ENCODE measurements around the gene CDC25B.
"Not testable (repeated sequence)": the region's sequence is repeated elsewhere in the genome, so short reads cannot be mapped to it uniquely, and the experiment has no call there.

CDC25B gene

DNA sequence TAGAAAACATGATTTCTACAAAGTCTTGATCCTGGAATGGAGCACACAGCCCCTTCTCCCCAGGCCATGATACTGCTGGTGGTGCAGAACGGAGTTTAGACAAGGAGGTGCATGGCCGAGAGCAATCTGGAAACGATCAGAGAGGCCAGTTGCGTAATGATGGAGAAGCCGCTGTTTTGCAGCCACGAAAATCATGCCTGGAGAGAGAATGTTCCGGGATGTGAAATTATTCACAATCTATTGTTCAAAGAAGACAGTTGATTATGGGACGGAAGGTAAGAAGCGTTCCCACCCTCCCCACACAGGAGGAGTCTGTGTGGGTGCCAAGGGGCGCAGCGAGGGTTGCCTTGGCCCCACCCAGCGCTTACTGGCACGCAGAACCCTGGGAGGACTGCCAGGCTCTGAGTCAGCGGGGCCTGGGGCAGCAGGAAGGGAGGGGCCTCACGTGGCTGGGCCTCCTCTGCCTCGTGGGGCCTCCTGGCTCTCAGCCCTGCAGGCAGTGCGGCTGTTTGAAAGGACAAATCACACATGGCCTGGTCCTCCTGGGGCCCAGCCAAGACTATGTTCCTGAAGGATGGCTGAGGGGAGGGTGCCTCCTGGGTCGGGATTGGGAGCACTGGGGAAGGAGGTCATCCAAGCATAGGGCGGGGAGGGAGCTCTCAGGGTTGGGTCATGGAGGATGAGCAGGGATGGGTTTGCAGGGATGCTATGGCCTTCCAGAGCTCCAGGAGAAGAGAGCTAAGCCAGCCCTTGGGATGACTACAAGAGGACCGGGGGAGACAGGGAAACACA lies 15.6 kb downstream of the CDC25B start:
- DNase-seq = peak; percentile 97

DNA sequence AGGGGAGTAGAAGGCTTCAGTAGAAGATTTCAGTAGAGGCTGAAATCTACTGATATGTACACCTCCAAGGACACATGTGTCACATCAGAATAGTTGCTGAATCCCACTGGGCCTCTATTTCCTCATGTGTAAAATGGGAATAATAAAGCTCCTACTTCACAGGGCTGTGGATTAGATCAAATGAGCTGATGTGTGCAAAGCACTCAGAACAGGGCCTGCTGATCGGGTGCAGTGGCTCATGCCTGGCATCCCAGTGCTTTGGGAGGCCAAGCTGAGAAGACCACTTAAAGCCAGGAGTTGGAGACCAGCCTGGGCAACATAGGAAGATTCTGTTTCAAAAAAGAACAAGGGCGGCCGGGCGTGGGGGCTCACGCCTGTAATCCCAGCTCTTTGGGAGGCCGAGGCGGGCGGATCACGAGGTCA lies 16.2 kb downstream of the CDC25B start:
- DNase-seq = no peak

DNA sequence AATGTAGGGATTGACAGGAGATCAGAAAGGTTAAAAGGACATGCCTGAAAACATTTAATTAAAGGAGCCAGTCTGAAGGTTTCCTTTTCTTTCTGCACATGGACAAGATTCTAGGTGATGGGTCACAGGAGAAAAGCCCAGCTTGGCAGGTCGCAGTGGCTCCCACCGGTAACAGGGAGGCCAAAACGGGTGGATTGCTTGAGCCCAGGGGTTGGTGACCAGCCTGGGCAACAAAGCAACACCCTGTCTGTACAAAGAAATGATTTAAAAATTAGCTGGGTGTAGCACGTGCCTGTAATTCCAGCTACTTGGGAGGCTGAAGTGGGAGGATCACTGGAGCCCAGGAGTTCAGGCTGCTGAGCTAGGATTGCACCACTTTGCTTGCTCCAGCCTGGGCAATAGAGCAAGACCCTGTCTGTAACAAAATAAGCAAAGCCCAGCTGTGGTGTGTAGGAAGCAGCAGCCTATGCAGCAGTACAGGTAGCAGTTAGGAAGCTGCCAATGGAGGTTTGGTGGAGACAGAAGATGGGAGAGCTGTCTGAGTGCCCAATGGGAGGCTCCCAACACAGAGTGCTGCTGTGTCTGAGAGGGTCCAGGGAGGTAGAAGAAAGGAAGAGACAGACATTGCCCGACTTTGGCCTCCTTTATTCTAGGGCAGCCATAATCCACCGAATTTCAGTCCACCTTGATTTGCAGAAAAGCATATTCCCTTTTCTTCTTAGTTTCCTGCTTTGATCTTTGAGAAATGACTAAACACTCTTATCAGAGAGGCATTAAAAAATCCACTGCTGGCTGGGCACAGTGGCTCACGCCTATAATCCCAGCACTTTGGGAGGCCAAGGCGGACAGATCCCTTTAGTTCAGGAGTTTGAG lies 17.1 kb downstream of the CDC25B start:
- DNase-seq = no peak

DNA sequence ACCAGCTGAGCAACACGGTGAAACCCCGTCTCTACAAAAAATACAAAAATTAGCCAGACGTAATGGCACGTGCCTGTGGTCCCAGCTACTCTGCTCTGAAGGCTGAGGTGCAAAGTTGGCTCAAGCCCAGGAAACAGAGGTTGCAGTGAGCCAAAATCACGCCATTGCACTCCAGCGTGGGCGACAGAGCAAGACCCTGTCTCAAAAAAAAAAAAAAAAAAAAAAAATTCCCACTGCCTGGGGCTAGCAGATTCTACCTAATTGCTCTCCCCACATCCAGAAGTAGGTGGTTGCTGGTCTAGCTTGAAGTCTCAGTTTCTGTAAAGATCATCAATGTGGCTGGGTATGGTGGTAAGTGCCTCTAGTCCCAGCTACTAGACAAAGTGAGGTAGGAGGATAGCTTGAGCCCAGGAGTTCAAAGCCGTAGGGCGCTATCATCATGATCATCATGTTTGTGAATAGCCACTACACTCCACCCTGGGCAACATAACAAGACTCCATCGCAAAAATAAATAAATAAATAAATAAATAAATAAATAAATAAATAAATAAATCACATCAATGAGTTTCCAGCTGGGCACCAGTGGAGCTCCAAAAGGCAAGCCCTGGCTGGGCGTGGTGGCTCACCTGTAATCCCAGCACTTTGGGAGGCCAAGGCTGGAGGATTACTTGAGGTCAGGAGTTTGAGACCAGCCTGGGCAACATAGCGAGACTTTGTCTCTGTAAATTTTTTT lies 17.9 kb downstream of the CDC25B start:
- DNase-seq = no peak

DNA sequence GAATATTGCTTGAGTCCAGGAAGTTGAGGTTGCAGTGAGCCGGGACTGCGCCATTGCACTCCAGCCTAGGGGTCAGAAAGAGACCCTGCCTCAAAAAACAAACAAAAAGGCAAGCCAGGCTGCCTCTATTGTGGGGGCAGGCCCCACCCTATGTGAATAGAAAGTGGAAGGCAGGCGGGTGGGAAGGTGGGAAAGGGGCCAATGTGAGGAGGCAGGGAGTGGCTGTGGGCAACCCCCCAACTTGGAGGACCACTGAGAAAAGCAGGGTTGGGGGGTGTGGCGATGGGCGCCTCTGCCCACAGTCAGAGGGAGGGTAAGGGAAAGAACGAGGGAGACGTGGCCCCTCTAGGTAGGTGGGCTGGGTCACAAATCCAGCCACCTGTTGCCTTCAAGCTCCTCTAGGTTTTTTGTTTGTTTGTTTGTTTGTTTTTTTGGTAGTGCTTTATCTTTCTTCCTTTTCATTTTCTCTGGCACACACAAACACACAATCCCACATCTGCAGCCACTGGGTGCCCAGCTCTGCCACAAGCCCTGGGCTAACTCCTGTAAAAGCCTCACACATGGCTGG lies 18.9 kb downstream of the CDC25B start:
- no peak for DNase-seq

DNA sequence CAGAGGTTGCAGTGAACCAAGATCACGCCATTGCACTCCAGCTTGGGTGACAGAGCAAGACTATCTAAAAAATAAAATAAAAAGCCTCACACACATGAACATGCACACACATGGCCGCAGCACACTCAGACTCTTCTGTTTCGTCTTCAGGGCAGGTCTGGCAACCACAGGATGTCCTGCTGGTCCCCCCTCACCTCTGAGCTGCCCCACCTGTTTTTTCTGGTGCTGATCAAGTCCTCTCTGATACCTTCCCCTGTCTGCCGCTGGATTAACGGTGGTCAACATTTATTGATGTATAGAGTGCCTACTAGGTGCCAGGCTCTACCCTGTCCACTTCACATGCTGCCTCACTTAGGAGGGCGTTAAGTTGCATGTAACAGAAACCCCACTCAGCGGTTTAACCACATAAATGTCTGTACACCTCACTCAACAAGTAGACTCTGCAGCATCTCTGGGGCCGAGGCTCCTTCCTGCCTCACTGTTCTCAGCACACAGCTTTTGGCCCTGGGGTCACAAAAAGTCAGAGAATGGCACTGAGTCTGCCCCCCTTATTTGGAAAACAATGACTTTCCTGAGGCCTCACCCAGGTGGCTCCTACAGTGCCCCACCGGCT lies 19.7 kb downstream of the CDC25B start:
- DNase-seq = peak; percentile 41

DNA sequence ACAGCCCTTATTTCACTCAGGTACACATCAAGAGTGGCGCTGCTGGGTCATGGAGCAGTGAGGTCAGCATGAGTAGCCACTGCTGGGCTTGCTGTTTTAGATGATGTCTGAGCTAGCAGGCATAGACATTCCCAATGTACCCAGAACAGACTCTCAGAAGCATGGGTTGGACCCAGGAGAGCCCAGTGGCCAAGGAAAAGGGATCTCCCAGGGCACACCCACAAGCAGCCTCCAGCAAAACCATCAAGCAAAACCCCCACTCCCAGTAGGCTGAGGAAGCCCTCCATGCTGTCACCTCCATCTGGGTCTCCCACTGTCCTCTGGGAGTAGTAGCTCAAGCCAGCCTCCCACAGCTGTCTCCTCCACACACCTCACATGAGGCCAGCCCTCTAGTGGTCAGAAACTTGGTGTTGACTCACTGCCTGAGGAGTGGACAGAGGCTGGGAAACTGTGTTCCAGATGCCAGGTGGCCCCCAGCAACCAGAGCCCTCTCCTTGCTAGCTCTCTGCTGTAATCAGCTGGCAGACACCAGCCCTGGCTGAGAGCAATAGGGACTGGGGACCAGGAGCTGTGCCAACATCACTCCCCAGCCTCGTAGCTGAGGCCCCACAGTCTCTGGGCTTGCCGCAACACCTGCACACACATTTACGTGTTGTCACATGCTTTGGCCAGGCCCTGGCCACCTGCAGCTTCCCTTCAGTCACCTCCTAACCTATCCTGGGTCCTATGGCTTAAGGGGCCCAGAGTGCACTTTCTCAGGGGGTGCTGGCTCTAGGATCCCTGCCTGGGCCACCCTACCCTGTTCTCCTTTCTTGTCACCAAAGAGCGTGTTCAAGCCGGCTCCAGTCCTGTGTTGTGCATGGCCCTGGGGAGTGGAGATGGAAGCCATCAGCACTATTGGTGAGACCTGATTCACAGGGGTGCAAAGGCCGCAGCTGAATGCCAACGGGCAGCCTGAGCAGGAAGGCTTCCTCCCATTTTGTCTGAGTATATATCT lies 22.3 kb downstream of the CDC25B start:
- no peak for DNase-seq

DNA sequence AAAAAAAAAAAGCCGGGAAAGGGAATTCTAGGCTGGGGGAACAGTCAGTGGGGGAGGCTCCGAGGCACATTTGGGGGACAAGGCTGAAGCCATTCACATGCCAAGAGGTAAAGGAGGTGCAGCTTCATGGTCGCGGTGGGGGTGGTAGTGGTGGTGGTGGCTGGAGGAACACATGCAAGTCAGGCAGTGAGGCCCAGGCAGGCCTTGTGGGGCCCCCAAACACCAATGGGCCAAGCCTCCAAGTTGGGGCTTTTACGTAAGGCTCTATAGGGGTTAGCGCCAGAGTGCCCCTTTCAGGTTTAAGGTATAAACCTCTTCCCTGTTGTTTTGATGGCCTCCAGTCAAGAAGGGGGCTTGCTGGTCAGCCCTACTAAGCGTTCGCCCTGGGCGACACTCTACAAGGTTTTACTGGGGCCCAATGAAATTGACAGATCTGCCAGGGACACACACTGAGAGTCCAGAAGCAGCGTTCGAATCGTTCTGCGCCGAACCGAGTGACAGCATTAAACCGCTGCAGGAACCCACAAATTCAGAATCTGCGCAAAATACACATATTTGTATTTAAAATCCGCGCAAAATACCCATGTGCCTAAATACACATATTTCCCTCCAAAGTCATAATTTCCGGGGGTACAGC lies 23.4 kb downstream of the CDC25B start:
- no peak for DNase-seq

DNA sequence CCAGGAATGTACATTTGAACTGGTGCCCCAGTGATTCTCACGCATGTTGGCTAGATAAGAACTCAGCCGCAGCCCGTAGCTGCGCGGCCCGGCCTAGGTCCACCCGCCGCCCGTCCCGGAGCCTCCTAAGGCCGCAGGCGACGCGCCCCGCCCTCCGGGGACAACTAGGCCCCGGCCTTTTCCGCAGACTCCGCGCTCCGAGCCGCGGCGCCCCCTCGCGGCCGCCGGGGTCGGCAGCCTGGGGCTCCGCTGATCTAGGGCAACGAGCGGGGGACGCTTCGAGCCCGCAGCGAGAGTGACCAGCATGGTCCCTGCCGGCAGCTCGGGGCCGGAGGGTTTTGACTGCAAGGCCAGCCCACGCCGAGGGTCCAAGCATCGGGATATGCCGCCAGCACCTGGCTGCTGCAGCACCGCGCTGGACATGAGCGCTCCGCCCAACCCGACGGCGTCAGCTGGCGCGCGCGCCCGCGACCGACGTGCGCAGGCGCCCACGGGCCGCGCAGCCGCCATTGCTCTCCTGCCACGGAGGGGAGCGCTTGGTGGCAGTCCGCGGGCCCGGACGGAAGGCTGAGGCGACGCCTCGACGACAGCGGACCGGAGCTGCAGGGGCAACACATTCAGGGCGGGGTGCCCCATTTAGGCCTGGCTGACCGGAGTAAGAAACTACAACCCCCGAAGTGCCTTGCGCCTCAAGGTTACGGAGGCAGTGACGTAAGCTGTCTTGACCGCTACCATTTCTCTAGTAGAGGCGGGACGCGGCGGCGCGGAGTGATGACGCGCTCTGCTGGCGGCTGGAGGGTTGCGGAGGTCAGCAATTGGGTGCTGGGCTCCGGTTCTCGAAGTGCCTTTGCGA lies 24.2 kb downstream of the CDC25B start, which contains the start of gene AP5S1:
TSS of gene AP5S1 (plus strand) at position 500 of the 853 bp plus-strand sequence. CDS start 1,571 bp downstream, outside the sequence.
- DNase-seq = peak; percentile 82

DNA sequence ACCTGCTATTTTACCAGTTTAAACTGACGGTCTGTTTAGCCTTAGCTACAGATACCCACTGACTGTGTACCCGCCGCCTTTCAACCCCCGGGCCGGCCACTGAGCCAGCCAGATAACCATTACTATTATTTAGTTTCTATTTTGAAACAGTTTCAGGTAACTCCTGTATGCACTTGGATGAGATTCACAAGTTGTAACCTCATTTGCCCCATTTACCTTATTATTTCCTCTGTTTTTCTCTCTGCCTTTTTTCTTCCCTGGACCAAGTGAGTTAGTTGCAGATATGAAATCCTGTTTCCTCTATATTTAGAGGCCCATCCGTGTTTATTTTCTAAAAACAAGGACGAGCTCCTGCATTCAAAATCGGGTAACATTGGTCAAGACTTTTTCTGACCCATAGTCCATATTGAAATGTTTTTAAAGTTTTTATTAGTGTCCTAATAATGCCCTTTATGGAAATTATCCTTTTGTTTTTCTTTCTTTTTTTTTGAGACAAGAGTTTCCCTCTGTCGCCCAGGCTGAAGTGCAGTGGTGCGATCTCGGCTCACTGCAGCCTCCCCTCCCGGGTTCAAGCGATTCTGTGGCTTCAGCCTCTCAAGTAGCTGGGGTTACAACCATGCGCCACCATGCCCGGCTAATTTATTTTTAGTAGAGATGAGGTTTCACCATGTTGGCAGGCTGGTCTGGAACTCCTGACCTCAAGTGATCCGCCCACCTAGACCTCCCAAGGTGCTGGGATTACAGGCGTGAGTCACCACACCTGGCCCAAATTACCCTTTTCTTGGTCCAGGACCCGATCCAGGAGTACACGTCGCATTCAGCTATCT lies 25.0 kb downstream of the CDC25B start:
- no peak for DNase-seq

DNA sequence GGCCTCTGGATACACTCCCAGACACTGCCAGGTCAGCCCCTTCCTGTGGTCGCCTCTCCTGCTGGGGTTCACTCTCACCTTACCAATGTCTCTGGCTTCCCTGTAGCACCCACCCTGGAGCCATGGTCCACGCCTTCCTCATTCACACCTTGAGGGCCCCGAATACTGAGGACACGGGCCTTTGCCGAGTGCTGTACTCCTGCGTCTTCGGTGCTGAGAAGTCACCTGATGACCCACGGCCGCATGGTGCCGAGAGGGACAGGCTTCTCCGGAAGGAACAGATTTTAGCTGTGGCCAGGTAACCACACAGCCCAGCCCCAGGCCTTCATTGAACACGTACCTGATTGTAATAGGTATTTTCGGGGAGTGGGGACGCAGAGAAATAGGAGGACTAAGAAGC lies 25.9 kb downstream of the CDC25B start:
- DNase-seq = no peak

DNA sequence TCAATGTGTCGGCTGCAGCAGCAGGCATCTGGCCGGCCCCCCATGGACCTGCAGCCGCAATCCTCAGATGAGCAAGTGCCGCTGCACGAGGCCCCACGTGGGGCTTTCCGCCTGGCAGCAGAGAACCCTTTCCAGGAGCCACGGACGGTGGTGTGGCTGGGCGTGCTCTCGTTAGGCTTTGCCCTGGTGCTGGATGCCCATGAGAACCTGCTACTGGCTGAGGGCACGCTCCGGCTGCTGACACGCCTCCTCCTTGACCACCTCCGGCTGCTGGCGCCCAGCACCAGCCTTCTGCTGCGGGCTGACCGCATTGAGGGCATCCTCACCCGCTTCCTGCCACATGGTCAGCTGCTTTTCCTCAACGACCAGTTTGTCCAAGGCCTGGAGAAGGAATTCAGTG lies 27.8 kb downstream of the CDC25B start:
- no peak for DNase-seq

DNA sequence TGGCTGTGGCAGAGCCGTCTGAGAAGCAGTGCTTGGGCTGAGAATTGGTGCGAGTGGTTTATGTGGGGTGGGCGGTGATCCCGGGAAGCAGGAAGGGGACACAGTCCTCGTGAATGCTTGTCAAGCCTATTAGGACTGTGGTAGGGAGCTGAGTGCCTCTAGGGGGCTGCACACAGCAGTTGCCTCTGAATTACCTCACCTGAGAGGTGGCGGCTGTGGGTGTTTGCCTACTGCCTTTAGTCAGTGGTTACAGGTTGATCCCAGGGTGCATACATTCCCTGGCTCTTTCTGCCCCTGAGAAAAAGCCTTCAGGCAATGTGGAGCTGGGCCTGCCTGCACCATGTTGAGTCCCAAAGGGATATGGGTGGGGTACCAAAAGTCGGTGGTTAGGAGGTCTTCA lies 29.4 kb downstream of the CDC25B start:
- no peak for DNase-seq

DNA sequence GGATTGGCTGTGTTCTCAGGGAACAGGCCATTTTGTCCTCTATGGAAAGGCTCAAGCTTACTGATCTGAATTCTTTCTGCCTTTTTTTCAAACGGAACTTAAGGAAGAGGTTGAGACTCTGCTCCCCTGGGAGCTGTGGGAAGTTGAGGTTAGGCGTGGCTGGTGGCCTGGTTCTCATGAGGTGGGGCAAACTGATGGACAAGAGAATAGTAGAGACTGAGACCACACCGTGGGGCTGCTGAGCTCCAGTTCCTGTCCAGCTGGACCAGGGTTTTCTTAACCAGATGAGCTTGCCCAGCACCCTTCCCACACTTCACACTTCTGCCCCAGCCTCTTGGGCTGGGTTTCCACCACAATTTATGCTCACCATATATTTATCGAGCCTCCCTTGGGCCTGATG lies 30.3 kb downstream of the CDC25B start:
- no peak for DNase-seq

DNA sequence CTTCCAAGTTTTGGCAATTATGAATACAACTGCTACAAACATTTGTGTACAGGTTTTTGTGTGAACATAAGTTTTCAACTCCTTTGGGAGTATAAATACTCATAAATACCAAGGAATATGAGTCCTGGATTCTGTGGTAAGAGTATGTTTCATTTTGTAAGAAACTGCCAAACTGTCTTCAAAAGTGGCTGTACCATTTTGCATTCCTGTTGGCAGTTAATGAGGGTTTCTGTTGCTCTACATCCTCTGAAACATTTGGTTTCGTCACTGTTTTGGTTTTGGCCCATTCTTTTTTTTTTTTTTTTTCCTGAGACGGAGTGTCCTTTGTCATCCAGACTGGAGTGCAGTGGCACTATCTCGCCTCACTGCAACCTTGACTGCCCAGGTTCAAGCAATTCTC lies 32.7 kb downstream of the CDC25B start:
- no peak for DNase-seq

DNA sequence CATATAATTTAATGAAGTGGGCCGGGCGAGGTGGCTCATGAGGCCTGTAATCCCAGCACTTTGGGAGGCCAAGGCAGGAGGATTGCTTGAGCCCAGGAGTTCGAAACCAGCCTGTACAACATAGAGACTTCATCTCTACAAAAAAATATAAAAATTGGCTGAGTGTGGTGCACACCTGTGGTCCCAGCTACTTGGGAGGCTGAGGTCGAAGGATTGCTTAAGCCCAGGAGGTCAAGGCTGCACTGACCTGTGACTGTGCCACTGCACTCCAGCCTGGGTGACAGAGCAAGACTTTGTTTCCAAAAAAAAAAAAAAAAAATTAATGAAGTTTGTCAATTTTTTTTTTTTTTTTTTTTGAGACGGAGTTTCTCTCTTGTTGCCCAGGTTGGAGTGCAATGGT lies 33.8 kb downstream of the CDC25B start:
- not testable (repeated sequence) for DNase-seq

DNA sequence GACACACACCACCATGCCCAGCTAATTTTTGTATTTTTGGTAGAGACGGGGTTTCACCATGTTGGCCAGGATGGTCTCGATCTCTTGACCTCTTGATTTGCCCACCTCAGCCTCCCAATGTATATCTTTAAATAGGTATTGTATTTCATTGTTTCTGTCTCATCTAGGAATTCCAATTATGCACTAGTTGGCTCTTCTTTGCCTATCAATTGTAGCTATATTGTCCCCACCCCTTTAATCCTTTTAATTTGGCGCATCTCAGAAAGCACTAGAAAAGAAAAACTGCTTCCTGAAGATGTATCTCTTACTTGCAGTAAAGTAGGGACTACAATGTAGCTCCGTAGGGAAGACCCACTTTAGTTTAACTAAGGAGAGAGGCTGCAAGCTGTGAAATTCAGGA lies 40.0 kb downstream of the CDC25B start:
- DNase-seq = no peak

DNA sequence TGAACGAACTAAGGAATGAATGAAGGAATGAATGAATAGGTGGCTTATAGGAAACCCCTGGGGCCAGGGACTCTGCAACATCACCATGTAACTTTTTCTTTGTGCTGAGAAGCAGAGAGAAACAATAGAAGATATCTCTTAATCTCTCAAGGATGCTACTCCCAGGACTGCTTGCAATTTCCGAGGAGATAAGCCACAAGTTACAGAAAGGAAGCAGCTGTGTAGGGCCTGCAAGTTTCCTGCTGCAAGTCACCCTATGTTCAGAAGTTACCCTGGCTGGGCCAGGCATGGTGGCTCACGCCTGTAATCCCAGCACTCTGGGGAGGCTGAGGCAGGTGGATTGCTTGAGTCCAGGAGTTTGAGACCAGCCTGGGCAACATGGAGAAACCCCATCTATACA lies 43.2 kb downstream of the CDC25B start:
- no peak for DNase-seq

DNA sequence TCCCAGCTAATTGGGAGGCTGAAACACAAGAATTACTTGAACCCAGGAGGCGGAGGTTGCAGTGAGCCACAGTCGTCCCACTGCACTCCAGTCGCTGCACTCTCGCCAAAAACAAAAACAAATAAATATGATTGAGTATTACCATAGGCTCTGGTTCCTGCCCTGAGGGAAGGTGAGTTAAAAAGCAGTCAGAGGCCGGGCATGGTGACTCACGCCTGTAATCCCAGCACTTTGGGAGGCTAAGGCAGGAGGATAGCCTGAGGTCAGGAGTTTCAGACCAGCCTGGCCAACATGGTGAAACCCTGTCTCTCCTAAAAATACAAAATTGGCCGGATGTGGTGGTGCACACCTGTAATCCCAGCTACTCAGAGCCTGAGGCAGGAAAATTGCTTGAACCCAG lies 44.1 kb downstream of the CDC25B start:
- DNase-seq = not testable (repeated sequence)
